HTERT RPE-1 (cell line): ENCODE measurements around the gene DROSHA.
"Not testable (repeated sequence)": the region's sequence is repeated elsewhere in the genome, so short reads cannot be mapped to it uniquely, and the experiment has no call there.

ENCODE experiments used
- in situ Hi-C: fragments of 300-500 bp; cut with MboI; formaldehyde crosslinking; loops from 4 replicates; pipeline ENCODE4 v1.14.3; 2020; ENCODE audit warnings: low sequenced_read_pairs

The DROSHA gene, protein sequence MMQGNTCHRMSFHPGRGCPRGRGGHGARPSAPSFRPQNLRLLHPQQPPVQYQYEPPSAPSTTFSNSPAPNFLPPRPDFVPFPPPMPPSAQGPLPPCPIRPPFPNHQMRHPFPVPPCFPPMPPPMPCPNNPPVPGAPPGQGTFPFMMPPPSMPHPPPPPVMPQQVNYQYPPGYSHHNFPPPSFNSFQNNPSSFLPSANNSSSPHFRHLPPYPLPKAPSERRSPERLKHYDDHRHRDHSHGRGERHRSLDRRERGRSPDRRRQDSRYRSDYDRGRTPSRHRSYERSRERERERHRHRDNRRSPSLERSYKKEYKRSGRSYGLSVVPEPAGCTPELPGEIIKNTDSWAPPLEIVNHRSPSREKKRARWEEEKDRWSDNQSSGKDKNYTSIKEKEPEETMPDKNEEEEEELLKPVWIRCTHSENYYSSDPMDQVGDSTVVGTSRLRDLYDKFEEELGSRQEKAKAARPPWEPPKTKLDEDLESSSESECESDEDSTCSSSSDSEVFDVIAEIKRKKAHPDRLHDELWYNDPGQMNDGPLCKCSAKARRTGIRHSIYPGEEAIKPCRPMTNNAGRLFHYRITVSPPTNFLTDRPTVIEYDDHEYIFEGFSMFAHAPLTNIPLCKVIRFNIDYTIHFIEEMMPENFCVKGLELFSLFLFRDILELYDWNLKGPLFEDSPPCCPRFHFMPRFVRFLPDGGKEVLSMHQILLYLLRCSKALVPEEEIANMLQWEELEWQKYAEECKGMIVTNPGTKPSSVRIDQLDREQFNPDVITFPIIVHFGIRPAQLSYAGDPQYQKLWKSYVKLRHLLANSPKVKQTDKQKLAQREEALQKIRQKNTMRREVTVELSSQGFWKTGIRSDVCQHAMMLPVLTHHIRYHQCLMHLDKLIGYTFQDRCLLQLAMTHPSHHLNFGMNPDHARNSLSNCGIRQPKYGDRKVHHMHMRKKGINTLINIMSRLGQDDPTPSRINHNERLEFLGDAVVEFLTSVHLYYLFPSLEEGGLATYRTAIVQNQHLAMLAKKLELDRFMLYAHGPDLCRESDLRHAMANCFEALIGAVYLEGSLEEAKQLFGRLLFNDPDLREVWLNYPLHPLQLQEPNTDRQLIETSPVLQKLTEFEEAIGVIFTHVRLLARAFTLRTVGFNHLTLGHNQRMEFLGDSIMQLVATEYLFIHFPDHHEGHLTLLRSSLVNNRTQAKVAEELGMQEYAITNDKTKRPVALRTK (N-terminal part only)

DNA sequence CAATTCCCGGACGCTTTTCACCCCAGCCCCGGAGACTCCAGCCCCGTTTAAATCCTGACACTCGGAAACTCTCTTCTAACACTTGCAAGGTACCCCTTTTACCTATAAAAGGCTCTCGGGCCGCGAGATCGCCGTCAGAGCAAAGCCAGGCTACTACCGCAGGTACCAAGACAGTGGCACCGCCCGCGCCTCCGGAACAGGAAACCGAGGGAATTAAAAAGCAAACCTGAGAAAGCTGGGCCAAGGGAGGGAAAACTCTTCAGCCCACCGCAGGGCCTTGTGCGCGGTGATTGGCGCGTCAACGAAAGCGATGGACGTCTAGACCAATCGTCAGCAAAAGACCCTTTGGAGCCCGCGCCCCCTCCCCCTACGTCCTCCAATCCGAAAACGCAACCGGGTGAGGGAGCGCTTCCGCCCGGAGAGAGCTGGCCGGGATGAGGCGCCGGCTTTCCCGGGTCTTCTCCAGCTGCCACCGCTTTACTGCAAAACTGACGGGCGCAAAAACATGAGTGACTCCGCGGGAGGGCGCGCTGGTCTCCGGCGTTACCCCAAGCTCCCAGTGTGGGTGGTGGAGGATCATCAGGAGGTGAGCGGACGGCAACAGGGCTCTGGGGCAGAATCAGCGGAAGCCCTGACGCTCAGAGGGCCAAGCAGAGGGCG, at the start of gene DROSHA, which contains the start of gene C5orf22:
Gene DROSHA, minus strand, starts transcription at position 206 of the 660 bp plus-strand sequence. CDS start 3,034 bp downstream, outside the sequence.
Gene C5orf22, plus strand, starts transcription at position 414 of the 660 bp plus-strand sequence. Its CDS starts 92 bp downstream, at position 506.
- in situ Hi-C loops = no loop called here

DNA sequence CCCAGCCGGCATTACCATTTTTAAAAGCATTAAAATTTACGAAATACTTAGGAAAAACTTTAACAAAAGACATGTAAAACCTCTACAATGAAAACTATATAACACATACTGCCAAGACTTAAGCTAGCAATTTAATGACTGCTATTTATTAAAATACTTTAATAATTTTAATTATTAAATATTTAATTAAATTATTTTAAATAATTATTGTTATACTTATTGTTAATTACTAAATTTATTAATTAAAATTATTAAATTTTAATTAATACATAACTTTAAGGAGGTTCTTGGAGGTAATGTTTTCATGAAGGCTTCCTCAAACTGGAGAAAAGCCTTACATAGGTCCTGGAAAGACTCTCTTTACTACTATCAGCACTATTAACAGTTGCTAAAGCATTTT, 47.7 kb upstream of the DROSHA start:
- in situ Hi-C loops = no loop called here

DNA sequence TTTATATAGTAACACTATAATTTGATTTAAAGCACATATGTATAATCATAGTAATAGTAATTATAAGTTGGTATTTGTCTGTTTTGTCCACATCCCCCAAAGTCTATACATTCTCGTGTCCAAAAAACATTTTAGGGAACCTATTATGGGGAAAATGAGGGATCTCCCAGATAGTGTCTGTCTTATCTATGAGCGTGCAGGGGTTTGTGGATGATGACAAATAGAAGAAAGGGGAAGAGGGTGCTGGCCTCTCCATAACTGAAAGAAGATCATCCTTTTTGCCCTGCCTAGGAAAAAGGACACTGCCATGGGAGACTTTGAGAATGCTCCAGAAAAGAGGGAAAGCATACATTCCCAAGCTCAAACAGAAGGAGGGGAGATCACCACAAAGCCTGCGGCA, 45.5 kb upstream of the DROSHA start:
- in situ Hi-C loops = no loop called here

DNA sequence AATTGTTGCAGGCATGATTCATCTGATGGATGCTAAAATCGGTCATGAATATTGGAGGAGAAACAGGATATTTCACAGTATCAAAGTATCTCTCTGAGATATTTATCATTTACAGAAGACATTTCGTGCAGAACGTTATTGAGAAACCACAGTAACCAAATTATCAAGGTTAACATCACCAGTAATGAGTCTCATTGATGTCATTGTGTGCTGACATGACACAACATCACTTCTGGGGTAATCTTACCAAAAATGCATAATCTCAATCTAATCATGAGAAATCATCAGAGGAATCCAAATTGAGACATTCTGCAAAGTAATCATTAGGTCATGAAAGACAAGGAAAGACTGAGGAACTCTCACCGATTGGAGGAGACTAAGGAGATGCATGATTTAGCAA, 42.9 kb upstream of the DROSHA start:
- in situ Hi-C loops = no loop called here

DNA sequence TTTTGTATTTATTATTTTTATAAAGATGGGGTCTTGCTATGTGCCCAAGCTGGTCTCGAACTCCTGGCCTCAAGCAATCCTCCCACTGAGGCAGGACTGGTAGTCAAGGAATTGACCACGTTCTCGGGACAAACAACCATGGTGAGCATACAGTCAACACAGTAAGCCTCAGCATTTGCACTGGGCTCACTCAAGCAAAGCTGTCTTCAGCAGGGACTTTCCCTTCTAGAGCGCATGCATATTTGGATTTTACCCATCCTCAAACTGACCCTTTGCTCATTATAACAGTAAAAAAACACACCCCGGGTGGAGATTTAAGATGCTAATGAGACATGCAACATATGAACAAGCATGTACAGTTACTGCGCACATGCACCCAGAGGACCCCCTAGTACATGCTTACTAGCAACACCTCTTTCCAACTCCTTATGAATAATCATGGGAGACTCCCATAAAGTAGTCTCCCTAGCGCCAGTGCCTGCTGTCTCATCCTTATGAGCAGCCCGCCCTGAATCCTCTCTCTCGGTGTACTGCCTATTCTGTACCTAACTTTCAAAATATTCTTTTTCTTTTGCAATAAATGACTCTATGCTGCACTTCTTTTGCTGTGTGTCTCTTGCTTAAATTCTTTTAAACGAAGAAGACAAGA, 41.7 kb upstream of the DROSHA start:
- in situ Hi-C loops = no loop called here

DNA sequence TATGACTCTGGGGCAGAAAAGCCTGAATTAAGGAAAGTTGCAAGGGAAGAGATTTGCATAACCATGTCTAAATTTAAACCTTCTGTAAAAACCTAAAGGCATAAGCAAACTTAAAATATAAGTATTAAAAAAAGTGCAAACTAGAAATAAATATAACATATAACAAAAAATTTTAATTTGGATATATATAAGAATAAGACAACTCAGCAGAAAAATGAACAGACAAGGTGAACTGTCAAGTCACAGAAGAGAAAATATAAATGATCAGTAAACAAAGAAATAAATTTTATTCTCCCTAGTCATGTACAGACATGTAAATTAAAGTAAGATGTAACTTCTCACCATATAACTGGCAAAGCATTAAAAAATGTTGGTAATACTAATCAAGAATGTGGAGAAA, 37.2 kb upstream of the DROSHA start:
- in situ Hi-C loops = no loop called here

DNA sequence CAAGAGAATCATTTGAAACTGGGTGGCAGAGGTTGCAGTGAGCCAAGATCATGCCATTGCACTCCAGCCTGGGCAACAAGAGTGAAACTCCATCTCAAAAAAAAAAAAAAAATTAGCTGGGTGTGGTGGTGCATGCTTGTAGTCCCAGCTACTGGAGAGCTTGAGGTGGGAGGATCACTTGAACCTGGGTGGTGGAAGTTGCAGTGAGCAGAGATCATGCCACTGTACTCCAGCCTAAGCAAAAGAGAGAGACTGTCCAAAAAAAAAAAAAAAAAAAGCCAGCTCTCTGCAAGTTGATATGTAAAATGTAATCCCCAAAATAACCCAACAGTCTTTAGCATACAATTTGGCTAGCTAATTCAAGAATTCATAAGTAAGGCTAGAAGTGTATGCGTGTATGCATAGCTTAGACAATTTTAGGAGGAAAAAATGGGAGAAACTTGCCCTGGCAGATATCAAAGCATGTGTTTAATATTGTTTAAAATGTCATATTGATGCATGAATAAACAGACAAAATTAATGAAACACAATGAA, 36.5 kb upstream of the DROSHA start:
- in situ Hi-C loops = no loop called here

DNA sequence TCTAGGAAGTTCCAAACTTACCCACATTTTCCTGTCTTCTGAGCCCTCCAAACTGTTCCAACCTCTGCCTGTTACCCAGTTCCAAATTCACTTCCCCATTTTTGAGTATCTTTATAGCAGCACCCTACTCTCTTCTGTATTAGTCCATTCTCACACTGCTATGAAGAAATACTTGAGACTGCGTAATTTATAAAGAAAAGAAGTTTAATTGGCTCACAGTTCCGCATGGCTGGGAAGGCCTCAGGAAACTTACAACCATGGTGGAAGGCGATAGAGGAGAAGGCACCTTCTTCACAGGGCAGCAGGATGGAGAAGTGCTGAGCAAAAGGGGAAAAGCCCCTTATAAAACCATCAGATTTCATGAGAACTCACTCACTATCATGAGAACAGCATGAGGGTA, 34.5 kb upstream of the DROSHA start:
- in situ Hi-C loops = not testable (repeated sequence)

DNA sequence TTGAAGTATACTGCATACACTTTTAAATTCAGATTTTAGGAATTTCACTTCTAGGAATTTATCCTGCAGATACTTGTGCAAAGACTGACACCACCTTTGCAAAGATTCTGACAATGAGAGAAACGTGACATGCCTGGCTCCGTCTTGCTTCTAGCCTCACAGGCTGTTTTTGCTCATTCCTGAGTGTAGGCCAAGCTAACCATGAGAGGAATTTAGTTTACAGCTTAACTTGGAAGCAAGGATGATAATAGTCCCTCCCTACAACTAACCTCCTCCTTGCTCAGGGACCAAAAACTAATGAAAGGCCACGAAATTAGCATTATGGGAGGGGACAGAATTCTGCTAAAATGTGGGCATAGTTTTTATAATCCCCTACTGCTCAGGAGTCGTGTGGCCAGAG, 31.3 kb upstream of the DROSHA start:
- in situ Hi-C loops = no loop called here

DNA sequence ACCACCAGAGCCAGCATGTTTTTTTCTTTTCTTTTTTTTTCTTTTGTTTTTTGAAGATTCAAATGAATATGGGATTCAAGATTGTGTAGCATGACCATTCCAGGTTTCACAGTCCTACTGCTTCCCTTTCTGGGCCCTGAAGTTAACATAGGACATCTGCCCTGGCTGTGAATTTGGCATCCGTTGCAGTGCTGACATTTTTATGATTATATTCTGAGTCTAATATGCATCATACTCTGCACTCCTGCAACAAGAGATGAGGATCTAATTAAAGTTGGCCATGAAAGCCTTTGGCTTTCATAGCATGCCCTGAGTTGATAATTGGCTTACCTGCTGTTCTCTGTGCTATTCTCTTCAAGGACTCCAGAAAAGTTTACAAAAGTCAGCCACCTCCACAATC, 30.1 kb upstream of the DROSHA start:
- in situ Hi-C loops = no loop called here

DNA sequence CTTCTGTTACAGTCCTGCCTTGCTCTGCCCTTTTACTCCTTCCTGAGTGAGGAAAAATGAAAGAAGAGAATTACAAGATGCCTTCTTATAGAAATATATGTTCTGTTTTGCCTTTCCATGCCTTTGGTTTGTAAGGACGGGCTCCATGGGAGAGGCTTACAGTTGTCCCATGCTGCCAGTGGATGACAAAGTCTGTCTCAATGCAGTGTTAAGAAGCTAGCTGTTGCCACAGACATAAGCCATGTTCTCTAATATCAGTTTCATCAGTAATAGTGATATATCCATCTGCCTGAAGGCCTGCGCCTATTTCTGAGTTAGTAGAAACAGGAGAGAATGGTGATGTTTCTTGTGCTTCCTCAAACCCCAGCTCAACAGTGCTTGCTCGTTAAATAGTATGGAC, 28.0 kb upstream of the DROSHA start:
- in situ Hi-C loops = no loop called here

DNA sequence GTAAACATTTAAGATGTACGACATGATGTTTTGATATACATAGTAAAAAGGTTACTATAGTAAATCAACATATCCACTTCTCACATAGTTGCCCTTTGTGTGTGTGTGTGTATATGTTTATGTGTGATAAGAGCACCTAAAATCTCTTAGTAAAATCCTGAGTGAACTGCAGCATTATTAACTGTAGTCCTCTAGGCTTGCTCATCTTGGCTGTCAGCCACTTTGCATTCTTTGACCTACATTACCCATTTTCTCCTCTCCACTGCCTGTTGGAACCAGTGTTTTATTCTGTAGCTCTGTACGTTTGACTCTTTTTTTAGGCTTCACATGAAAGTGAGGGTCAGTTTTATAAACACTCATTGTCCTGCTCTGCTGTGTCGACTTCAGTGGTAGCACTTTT, 24.6 kb upstream of the DROSHA start:
- in situ Hi-C loops = no loop called here

DNA sequence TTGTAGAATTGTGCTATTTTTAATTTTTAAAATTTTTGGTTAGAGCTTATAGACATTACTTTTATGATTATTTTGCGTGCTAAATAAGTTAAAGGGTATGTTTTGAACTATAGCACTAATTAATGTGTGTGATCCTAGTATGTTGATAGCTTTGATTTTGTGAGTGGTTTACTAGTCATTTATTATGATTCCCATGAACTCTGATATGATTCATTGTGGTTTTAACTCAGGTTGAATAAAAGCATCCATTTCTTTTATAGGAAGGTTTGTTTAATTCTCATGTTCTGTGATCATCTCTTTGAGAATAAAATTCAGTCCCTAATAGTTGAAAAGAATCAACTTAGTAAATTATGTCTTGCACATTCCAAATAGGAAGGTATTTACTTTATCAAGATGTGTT, 22.7 kb upstream of the DROSHA start:
- in situ Hi-C loops = no loop called here

DNA sequence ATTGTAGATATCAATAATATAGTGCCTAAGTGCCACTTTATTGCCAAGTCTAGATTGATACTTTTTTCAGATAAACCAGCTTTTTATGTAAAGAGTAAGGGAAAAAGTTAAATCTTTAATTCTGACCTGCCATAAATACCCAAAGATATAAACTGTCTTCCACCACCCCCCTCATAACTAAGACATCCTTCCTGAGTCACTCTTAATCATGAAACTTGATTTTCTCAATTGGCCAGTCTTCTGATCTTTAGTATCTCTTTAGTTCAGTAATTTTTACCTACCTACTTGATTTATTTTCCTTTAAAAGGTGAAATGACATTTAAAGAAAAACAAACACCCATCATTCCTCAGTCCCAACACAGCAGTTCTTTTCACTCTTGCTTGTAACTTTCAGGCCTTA, 22.0 kb upstream of the DROSHA start:
- in situ Hi-C loops = no loop called here

DNA sequence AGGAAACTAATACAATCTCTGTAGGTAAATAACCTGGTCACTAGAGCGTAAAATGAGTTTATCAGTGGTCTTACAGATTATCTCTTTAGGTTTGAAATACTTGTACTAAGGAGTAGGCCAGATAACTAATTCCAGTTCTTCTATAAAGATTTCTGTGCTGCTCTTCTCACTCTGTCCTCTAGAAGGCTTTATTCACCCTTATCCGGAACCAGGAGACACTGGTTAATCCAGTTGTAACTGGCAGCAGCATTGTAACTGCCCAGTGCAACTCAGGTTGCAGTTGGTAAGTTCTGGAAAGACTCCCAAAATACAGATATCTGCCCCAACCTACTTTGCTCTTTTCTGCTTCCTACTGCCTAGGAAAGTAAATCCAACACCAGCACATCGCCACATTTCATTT, 20.0 kb upstream of the DROSHA start:
- in situ Hi-C loops = no loop called here

DNA sequence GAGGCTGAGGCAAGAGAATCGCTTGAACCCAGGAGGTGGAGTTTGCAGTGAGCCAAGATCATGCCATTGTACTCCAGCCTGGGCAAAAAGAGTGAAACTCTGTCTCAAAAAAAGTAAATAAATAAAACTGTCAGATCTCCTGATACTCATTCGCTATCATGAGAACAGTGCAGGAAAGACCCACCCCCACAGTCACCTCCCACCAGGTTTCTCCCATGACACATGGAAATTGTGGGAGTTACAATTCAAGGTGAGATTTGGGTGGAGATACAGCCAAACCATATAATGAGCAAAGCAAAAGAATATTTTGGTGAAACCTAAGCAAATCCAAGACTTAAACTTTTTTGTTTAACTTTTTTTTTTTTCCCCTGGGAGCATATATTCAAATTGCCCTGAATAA, 17.2 kb upstream of the DROSHA start:
- in situ Hi-C loops = not testable (repeated sequence)

DNA sequence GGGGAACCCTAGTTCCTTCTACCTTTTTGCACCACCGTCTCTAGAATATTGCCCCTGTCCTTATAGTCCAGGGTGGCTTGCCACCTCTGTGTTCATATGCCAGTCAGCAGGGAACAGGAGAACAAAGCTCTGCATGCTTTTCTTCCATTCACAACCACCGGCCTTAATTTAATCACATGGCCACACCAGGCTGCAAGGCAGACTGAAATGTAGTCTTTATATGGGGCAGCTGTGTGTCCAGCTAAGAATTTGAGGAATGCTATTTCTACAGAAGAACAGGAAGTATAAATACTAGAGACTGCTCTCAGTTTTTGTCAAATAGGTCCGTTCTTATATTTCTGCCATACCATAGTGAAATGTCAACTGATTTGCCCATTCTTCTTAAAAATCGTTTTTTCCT, 6.0 kb upstream of the DROSHA start:
- in situ Hi-C loops = no loop called here

DNA sequence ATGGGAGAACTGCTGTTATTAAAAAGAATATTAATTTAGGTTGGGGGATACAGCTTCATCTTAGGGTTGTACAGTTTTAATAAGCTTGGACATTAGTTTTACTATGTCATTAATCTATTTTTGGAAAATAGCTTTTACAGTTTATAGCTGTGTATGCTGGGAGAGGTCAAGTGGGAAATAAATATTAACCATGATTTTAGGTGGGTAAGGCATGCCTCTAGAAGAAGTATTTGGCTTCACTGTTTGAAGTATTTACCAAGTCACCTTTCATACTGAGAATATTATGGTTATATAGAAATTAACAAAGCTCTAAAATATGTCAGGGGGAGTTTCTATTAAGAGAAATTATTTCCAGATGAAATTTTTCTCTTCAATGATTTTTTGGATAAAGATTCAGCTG, 5.5 kb upstream of the DROSHA start:
- in situ Hi-C loops = no loop called here

DNA sequence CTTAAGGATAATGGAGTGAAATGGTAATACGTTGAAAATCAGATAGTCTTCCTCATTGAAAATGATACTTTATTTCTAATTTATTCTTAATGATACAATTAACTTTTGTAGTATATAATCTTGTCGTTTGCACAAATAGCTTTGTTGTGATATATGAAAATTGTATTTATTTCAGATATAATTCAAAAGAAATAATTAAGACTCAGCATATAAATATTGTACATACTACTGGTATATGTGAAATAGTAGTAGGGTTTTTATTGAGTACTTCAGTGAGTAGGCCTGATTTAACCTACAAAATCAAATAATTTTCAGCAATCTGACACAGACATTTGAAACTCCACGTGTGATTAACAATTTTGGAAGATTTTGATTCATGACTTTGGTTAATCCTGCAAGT, 5.0 kb upstream of the DROSHA start:
- in situ Hi-C loops = no loop called here

DNA sequence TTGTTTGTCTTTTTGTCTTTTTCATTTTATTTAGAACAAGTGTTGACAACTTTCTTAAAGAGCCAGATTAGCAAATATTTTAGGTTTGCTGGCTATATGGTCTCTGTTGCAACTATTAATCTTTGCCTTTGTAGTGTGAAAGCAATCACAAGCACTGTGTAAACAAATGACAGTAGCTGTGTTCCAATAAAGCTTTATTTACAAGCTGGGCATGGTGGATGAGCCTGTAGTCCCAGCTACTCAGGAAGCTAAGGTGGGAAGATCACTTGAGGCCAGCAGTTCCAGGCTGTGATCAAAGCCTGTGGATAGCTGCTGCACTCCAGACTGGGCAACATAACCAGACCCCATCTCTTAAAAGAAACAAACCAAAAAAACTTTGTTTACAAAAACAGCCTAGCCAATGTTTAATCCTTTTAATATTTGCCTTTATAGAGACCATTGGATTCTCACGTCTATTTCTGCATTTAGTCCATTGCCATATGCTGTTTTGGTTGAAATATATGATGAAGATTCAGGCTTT, 2.7 kb upstream of the DROSHA start:
- in situ Hi-C loops = no loop called here
